ENCODE measurements around the gene PFAS.

DNA sequence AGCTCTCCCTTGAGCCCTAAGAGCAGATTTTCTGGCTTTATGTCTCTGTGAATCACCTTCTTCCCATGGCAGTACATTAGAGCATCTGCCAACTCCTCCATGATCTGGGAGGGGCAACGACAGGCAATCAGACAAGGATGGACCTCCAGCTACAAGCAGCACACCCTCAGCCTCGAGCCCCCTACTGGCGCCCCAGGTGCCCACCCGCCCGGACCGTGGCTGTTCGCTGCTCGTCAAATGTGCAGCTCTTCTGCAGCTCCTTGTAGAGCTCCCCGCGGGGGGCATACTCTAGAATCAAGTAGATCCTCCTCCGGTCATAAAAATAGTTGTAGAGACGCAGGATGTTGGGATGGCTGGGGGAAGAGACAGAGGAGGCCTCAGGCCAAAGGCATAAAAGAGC is 42.6 kb upstream of the PFAS start:
- TF ChIP-seq, protein P1, sequence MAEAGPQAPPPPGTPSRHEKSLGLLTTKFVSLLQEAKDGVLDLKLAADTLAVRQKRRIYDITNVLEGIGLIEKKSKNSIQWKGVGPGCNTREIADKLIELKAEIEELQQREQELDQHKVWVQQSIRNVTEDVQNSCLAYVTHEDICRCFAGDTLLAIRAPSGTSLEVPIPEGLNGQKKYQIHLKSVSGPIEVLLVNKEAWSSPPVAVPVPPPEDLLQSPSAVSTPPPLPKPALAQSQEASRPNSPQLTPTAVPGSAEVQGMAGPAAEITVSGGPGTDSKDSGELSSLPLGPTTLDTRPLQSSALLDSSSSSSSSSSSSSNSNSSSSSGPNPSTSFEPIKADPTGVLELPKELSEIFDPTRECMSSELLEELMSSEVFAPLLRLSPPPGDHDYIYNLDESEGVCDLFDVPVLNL (CRISPR knock-in tag; IDR thresholded peaks at IDR 0.05; ENCODE audit: borderline replicate concordance, low read depth): no peak
- TF ChIP-seq, protein P2, sequence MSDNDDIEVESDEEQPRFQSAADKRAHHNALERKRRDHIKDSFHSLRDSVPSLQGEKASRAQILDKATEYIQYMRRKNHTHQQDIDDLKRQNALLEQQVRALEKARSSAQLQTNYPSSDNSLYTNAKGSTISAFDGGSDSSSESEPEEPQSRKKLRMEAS (CRISPR knock-in tag; IDR thresholded peaks at IDR 0.05): no peak
- TF ChIP-seq, protein P3, sequence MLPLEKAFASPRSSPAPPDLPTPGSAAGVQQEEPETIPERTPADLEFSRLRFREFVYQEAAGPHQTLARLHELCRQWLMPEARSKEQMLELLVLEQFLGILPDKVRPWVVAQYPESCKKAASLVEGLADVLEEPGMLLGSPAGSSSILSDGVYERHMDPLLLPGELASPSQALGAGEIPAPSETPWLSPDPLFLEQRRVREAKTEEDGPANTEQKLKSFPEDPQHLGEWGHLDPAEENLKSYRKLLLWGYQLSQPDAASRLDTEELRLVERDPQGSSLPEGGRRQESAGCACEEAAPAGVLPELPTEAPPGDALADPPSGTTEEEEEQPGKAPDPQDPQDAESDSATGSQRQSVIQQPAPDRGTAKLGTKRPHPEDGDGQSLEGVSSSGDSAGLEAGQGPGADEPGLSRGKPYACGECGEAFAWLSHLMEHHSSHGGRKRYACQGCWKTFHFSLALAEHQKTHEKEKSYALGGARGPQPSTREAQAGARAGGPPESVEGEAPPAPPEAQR (CRISPR knock-in tag; IDR thresholded peaks at IDR 0.05): no peak
- no peak for TF ChIP-seq JUN (CRISPR knock-in tag; IDR thresholded peaks at IDR 0.05)
- TF ChIP-seq, protein P4, sequence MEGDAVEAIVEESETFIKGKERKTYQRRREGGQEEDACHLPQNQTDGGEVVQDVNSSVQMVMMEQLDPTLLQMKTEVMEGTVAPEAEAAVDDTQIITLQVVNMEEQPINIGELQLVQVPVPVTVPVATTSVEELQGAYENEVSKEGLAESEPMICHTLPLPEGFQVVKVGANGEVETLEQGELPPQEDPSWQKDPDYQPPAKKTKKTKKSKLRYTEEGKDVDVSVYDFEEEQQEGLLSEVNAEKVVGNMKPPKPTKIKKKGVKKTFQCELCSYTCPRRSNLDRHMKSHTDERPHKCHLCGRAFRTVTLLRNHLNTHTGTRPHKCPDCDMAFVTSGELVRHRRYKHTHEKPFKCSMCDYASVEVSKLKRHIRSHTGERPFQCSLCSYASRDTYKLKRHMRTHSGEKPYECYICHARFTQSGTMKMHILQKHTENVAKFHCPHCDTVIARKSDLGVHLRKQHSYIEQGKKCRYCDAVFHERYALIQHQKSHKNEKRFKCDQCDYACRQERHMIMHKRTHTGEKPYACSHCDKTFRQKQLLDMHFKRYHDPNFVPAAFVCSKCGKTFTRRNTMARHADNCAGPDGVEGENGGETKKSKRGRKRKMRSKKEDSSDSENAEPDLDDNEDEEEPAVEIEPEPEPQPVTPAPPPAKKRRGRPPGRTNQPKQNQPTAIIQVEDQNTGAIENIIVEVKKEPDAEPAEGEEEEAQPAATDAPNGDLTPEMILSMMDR (IDR thresholded peaks at IDR 0.05): no peak
- TF ChIP-seq, protein P5, sequence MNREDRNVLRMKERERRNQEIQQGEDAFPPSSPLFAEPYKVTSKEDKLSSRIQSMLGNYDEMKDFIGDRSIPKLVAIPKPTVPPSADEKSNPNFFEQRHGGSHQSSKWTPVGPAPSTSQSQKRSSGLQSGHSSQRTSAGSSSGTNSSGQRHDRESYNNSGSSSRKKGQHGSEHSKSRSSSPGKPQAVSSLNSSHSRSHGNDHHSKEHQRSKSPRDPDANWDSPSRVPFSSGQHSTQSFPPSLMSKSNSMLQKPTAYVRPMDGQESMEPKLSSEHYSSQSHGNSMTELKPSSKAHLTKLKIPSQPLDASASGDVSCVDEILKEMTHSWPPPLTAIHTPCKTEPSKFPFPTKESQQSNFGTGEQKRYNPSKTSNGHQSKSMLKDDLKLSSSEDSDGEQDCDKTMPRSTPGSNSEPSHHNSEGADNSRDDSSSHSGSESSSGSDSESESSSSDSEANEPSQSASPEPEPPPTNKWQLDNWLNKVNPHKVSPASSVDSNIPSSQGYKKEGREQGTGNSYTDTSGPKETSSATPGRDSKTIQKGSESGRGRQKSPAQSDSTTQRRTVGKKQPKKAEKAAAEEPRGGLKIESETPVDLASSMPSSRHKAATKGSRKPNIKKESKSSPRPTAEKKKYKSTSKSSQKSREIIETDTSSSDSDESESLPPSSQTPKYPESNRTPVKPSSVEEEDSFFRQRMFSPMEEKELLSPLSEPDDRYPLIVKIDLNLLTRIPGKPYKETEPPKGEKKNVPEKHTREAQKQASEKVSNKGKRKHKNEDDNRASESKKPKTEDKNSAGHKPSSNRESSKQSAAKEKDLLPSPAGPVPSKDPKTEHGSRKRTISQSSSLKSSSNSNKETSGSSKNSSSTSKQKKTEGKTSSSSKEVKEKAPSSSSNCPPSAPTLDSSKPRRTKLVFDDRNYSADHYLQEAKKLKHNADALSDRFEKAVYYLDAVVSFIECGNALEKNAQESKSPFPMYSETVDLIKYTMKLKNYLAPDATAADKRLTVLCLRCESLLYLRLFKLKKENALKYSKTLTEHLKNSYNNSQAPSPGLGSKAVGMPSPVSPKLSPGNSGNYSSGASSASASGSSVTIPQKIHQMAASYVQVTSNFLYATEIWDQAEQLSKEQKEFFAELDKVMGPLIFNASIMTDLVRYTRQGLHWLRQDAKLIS (CRISPR knock-in tag; IDR thresholded peaks at IDR 0.05; ENCODE audit: borderline replicate concordance): no peak

All from WTC11 (cell line).